Measurements from ENCODE around the gene SLC27A5. TPM values are rescaled to one million over a fixed set of nuclear protein-coding genes. Genes with fewer than 3 reads are reported as not detected.

The SLC27A5 gene
- total and polyA plus RNA-seq, 2 of the 13 experiments (the other 11 are each of a cell fraction or from before 2014, with no cell fraction given) = 30.3 to 40.2 TPM

GRCh38 chr19:58451358-58452101 is 60.3 kb downstream of the SLC27A5 start, which contains the start of gene ZNF324B (continued):
- TF ChIP-seq ZNF569 (CRISPR knock-in tag; IDR thresholded peaks at IDR 0.05; ENCODE audit: borderline replicate concordance) (no peak), ZNF670 (CRISPR knock-in tag; IDR thresholded peaks at IDR 0.05; ENCODE audit: borderline replicate concordance) (no peak), PBX3 (CRISPR knock-in tag; IDR thresholded peaks at IDR 0.05; ENCODE audit: borderline replicate concordance) (0 out of 2 replicates have a peak, but pooled peaks have one; percentile 59), ZSCAN29 (CRISPR knock-in tag; conservative IDR thresholded peaks at IDR 0.05) (no peak), ZBTB33 (CRISPR knock-in tag; IDR thresholded peaks at IDR 0.05) (no peak), NFYB (CRISPR knock-in tag; IDR thresholded peaks at IDR 0.05) (peak; percentile 95), ZFP36L2 (CRISPR knock-in tag; IDR thresholded peaks at IDR 0.05) (no peak), ZNF556 (CRISPR knock-in tag; IDR thresholded peaks at IDR 0.05; ENCODE audit: borderline replicate concordance) (no peak; the same call in 1 of the 2 replicates), RBAK (CRISPR knock-in tag; IDR thresholded peaks at IDR 0.05) (no peak), MLXIP (CRISPR knock-in tag; IDR thresholded peaks at IDR 0.05; ENCODE audit: borderline replicate concordance) (no peak), PHB2 (IDR thresholded peaks at IDR 0.05; ENCODE audit: partially characterized antibody) (no peak), ZNF710 (CRISPR knock-in tag; IDR thresholded peaks at IDR 0.05; ENCODE audit: borderline replicate concordance) (no peak), NR2C2 (CRISPR knock-in tag; IDR thresholded peaks at IDR 0.05; ENCODE audit: borderline replicate concordance) (peak; percentile 58; the same call in 1 of the 2 replicates), IRF2 (CRISPR knock-in tag; IDR thresholded peaks at IDR 0.05) (peak; percentile 63; the same call in 1 of the 2 replicates), GTF2F1 (IDR thresholded peaks at IDR 0.05; ENCODE audit: low read length) (no peak), EED (CRISPR knock-in tag; IDR thresholded peaks at IDR 0.05) (no peak), CBFB (CRISPR knock-in tag; IDR thresholded peaks at IDR 0.05) (no peak), MATR3 (CRISPR knock-in tag; IDR thresholded peaks at IDR 0.05) (no peak), NFIC (IDR thresholded peaks at IDR 0.05; ENCODE audit: low read length) (no peak), ZNF75D (CRISPR knock-in tag; IDR thresholded peaks at IDR 0.05; ENCODE audit: borderline replicate concordance) (no peak), NR2F6 (IDR thresholded peaks at IDR 0.05) (no peak), NR2F6 (CRISPR knock-in tag; IDR thresholded peaks at IDR 0.05) (no peak), ZSCAN30 (CRISPR knock-in tag; IDR thresholded peaks at IDR 0.05) (no peak), ARID2 (CRISPR knock-in tag; IDR thresholded peaks at IDR 0.05; ENCODE audit: borderline replicate concordance) (no peak)

Data from HepG2 (cell line).